Right renal cortex interstitium (tissue), 3 donors: ENCODE data around the gene PGM1. TPM values are rescaled to one million over a fixed set of nuclear protein-coding genes. Genes with fewer than 3 reads are reported as not detected.

ENCODE experiments used
- DNase-seq, 3 donors: peaks; one replicate each; pipeline ENCODE4 v3.0.0-alpha.2; 2013; ENCODE audit warnings: low read depth in 3 of 3, low spot score in 2 of 3
- polyA plus RNA-seq, 3 donors: library from polyadenylated mRNA; unstranded; fragments of 120-200 nt; gene quantifications; one replicate each; pipeline ENCODE4 v1.2.1, GENCODE V29; 2013; ENCODE audit not compliant: insufficient read length in 3 of 3

The PGM1 gene
- polyA plus RNA-seq, 3 donors: 31.4 to 31.9 (median 31.5) TPM

DNA sequence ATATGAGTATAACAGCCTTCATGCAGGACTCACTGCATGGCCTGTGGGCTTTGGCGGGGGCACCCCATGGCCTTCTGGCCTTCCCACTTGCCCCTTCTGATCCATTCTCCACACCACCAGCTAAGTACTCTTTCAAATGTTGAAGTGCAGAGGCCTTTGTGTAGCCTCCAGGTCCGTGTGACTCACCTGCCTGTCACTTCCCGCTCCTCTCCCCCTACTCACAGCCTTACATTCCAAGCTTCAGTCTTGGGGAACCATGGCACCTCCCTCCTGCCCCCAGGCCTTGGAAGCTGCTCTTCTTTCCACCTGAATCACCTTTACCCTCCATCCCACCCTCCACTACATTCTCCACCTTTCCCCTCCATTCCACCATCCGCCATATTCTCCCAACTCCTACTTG is 69.6 kb downstream of the PGM1 start:
- no peak for DNase-seq

DNA sequence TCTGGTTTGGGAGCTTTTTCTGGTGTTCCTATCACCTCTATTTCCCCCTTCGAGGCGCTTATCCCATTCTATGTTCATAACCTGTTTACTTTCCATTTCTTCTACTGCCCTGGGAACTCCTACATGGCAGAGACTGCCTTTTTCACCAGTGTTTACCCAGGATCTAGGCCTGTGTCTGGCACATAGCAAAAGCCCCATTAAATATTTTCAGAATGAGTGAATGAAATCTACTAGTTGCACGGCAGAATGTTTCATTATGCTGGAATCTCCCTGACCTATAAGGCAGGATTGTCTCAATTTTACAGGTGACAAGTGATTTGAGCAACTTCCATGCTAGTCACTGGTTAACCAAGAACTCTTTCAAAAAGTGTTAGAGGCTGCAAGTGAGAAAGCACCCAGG is 70.1 kb downstream of the PGM1 start:
- DNase-seq: no peak

DNA sequence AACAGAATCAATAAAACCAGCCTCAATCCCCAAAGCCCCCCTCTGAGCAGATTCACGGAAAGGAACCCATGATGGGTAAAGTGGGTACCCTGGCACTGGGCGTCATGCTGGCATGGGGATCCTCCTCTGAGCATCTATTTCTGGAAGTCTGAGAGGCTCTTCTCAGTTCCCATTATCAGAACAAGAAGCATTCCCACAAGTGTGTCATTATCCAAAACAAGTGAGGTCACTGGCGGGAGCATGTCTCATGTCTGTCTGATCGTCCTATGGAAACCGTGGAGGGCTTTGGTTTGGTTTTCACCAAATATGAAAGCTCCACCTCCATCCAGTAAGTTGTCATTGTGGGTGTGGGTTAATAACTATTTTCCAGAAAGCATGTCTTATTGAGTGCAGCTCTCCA is 70.7 kb downstream of the PGM1 start:
- no peak for DNase-seq

DNA sequence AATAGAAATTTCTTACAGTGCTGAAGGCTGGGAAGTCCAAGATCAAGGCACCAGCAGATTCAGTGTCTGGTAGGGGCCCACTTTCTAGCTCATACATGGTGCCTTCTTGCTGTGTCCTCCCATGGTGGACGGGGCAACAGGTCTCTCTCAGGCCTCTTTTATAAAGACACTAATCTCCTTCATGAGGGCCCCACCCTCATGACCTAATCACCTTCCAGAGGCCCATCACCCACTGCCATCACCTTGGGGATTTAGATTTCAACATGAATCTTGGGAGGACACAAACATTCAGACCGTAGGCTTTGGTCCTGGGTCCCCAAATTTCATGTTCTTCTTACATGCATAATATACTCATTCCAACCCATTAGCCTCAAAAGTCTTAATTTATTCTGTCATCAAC is 71.5 kb downstream of the PGM1 start:
- no peak for DNase-seq

DNA sequence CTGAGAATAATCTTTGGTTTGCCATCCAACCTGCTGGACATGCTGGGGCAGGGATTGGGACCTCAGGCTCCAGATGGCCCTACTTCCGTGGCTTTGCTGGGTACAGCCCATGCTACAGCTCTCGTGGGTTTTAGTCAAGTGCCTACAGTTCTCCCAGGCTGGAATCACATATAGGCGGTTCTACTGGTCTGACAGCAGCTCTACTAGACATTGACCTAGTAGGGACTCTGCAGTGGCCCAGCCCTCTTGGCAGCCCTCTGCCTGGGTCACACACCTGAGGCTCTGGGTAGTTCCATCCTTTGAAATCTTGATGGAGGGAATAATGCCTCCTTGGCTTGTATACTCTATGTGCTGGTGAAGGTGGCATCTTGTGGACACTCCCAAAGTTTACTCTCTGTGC is 72.2 kb downstream of the PGM1 start:
- no peak for DNase-seq

DNA sequence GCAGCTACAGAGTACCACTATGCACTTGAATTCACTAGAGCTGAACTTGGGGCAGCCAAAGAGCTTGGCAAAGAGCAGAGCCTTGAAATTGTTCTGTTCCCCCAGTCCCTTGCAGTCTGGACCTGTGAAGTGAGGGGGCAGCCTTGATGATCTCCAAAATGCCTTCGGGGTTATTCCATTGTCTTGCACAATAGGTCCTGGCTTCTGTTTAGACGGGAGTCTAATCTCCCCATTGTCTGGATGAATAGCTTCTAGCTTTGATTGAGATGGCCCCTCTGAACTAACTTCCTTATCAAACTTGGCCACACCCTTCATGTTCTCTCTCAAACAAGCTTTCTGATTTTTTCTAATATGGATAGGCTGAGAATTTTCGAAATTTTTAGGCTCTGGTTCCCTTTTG is 72.6 kb downstream of the PGM1 start:
- DNase-seq: no peak

DNA sequence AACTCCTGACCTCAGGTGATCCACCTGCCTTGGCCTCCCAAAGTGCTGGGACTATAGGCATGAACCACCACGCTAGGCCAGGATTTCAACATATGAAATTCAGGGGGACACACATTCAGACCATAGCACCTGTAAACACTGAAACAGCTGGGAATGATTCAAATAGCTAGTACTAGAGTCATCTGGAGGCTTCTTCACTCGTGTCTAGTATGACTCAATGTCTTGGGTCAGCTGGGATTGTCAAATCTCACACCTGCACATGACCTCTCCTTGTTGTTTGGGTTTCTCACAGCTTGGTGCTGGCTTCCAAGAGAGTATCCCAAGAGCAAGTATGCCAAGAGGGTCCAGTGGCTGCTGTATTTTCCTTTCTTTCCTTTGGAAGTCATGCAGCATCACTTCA is 75.1 kb downstream of the PGM1 start:
- DNase-seq: no peak

DNA sequence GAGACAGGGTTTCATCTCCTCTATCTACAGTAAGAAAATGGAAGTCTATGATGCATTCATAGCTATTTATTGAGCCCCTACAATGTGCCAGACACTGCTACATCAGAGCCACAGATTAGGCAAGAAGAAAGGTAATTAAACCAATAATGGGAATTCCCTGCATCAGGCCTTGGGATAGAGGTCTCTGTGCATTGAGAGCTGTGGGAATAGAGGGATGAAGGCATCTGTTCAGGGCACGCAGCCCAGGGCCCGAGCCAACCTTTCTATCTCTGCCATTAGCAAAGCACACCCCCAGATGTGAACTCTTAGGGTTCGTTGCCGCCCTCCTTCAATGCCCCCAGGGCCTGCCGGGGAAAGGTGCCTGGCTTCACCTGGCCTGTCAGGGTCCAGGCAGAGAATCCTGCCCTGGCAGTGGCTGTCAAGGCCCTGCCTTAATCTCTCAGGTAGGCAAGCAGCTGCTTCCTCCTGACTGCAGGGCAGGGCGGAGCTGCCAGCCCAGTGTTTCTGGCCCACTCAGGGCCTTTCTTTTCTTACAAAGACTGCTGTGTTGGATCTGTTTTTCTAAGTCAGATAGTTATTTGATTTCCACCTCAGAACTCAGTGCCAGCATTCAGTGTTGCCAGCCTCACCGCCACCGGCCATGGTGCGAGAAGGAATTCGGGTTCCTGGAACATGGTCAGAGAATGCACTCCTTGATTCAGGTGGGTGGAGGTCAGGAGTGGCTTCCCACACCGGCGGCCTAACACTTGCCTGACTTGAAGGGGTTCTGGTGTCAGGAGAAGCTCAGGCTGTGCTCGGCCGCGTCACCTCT is 76.1 kb downstream of the PGM1 start:
- DNase-seq: no peak

DNA sequence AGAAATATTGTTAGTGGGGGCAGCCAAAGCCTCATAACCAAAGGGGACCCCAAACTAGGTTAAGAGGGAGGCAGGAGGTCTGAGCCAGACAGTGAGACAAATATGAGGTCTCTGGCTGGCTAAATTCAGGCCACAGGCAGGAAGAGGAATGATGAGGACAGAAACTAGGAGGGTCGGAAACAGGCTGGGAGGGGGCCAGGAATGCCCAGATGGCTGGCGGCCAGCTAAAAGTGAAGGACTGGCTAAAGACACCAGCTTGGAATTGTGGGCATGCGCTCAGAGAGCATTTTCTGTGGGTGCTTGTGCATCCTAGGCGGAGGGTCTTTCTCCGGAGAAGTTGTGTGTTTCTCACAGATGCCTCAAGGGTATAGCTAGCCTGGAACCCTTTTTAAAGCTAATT is 77.0 kb downstream of the PGM1 start:
- DNase-seq: no peak

DNA sequence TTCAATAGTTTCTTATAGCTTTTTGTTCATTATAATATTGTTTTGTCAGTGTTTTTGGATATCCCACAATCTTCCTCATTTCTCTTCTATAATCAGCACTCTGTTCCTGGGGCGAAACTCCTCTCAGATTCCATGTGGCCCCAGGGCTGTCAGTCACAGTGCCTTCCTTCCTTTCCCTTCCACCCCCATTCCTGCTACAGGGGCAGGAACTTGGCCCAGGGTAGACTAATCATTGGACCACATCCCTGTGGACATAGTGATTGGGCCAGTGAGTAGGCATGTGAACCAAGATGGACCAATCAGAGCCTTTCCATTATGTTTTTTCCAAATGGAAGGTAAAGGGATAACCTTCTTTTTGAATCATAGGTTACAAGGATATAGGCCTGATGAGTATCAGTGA is 78.3 kb downstream of the PGM1 start:
- DNase-seq: no peak

DNA sequence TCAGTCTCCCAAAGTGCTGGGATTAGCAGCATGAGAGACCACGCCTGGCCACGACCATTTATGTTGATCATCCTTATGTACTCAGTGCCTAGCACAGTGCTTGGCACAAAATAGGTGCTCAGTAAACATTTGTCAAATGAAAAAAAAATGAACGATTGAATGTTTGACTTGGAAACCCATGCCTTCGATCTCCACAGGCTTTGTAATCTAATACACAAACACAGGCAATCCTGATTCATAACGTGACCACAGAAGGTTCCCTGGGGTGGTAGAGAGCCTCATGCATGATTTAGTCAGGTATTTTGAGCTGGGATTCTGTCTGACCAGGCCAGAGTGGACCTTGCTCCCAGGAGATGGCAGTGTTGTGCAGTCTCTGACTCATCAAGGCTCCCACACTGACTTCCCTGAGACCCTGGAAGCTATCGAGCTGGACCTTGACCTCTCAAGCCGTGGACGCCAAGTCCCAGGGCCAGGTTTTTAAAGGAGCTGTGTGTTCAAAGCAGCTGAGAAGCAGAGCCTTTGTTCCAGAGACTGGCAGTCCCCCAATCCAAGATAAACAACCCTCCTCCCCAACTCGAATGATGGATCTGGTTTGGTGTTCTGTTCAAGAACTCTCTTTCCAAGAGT is 81.1 kb downstream of the PGM1 start:
- peak; percentile 68 to 75 (median 69) for DNase-seq

DNA sequence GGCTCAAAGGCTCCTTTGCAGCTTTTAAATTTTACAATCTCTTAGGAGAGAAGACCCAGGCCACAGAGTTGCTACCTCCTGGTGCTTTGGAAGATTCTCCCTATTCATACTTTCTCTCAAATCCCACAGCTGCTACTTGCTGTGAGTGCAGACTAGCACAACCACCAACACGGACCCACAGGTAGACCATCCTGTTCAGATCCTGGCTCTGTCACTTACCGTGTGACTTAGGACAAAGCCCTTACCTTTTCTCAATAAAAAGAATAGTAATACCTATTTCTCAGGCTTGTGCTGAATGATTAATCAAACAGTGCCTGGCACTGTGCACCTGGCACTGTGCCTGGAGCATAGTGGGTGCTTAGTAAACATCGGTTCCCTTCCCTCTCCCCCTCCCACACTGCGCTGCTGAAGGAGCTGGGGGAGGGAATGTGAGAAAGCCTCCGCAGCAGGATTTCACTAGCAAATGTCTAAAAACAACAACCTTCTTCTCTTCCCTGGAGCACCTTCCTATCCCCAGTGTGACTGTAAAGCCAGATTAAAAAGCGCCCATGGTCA is 81.7 kb downstream of the PGM1 start:
- DNase-seq: no peak

DNA sequence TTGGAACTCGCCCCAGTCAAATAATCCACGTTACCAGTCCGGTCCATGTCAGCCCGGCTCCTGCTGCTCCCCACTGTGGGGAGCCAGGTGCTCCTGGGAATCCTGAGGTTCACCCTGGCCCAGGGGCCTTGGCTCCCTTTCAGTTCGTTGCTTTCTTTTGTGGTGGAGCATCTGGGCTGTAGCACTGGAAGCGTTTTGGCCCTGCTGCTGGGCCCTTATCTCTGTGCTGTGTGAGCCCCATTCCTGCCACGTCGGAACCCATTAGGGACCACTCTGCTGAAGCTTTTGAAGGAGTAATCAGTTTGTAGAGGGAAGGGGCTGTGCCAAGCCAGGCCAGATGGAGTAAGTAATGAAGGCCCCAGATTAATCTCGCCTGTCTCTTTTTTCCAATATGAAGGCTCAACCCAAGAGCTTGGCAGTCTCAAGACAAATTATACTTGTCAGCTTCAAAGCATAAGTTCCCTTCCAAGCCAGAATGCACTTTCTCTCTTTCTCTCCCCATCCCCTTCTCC is 82.3 kb downstream of the PGM1 start:
- DNase-seq: no peak

DNA sequence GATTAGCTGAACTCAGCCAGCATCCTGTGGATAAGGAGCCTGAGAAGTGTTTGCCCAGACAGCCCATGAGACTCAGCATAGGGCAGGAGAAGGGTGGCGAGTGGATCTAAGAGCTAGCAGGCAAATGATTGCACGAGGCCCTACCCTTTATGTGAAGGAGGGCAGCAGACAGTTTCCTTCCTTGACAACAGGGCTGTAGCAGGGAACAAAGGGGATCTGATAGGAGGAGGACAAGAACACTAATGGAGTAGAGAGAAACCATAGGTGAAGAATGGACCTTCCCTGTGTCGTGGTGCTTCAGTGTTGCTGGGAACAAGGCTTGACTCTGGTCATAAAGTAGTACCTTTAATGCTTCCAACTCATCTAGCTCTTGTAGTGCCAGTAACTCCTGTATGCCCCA is 84.3 kb downstream of the PGM1 start:
- DNase-seq: no peak

DNA sequence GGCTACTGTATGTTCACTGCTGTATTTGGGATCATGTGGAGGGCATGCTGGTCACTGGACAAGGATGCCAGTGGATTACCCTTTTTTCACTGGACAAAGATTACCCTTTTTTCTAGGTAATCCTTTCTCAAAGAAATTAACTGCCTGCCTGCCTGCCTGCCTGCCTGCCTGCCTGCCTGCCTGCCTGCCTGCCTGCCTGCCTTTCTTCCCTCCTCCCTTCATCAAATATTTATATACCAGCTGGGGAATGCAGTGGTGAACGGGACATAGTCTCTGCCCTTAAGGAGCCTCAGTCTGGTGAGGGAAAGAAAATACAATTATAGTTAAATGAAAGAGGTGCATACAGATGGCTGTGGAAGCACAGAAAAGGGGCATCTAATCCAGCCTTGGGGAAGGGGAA is 85.0 kb downstream of the PGM1 start:
- DNase-seq: no peak

DNA sequence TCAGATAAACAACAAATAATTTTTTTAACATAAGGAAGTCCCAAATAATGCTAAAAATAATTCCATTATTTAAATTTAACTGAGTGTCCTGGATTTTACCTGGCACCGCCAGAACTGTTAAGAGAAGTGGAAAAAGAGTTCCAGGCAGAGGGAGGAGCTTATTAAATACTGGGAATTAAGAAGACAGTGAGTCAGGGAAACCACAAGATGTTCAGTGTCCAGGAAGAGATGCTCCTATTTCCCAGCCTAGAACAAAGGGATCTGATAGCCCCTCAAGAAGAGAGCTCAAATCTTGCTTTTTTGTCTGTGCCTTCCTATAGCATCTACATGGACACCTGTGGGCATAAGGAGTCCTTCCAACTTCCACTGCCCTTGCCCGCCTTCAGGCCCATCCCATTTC is 85.9 kb downstream of the PGM1 start:
- no peak for DNase-seq

DNA sequence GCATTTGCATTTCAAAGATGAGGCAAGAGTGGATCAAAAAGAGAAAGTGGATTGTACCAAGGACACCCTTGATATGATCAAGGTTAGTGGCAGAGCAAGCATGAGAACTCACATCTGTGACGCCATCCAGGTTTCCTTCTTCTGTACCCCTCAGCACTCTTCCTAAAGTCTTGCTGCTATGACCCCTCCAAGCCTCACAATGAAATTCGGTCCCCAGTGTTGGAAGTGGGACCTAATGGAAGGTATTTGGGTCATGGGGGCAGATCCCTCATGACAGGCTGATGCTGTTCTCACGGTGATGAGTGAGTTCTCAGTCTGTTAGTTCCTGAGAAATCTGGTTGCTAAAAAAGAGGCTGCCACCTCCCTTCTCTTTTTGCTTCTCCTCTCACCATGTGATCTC is 86.4 kb downstream of the PGM1 start:
- DNase-seq: no peak

DNA sequence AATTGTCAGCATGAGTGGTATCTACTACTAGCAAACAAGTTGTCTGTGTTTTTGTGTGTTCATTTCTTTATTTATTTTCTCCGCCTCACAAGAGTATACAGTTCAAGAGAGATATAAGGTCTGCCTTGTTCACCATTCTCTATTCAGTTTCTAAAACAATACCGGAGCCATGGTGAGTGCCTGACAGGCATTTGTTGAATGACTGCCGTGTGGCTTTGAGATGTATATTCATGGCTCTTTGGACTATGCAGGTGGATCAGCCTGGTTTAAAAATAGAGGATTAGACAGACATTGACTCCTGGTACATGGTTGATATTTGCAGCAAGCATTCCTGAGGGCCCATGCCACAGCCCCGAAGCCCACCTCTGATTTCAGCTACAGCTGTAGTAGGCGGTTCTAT is 89.7 kb downstream of the PGM1 start:
- DNase-seq: no peak

DNA sequence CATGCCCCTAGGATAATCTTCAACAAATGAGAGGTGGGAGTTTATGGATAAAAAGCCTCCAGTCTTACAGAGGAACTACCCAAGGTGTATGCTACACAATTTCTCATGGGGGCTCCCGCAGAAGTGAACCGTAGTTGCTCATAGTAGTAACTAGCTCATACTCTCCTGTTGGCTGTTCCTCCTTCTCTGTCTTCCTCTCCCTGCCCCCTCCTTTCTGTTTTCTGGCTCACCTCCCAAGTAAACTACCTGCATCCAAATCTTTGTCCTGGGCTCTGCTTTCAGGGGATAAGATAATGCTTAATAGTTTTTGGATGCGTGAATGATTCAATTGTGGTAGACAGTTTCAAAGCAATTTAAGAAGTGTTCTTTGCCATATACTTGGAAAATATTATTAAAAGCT is 90.5 kb downstream of the PGM1 start:
- no peak for DNase-seq

DNA sequence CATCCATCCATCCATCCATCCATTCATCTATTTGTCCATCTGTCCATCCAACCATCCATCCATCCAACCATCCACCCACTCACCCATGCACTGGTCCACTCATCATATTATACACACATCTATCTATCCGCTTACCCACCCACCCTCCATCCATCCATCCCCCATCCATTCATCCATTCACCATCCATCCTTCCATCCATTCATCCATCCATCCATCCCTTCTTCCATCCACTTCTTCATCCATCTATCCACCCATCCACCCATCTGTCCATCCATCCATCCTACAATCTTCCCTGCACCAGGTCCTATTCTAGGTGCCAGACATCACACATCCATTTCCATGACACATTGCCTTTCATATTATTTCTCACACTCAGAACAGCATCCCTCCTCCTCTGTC is 93.5 kb downstream of the PGM1 start:
- DNase-seq: no peak

DNA sequence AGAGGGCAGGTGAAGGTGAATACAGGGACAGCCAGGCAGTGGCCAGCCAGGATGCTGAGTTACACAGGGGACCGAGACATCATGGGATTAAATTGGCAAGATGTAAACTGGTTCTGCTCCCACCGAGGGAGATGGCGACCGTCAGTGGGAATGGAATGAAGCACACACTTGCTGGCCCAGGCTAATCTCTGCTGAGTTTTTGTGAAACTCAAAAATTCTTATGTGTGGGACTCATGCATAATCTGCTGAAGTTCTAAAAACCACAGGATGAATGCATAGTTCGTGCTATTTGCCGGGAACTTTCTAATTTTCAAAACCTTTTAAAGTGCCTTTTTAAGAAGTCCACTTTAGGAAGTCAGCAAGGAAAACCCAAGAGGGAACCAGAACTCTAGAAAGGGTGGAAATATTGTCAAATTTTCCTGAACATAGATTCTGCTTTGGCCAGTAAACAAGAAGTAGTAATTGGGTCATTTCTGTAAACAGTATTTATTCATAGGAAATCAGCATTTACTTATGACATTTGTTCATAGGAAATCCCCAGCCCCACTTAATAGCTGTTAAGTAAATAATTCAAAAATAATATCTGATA is 95.2 kb downstream of the PGM1 start:
- no peak for DNase-seq
